Mesenchymal stem cell (in vitro differentiated cells and primary cell): ENCODE data around the gene RAD9B.
"Not testable (repeated sequence)": the region's sequence is repeated elsewhere in the genome, so short reads cannot be mapped to it uniquely, and the experiment has no call there.

Source experiments
- DNase-seq: peaks from one replicate; pipeline ENCODE4 v3.0.0-alpha.2; 2013
- H2AFZ ChIP-seq: one replicate; pipeline ENCODE4 v1.6.1; 2013; ENCODE audit warnings: low read depth, mild to moderate bottlenecking, control low read depth, inconsistent platforms, low read length, moderate library complexity
- H2AK5ac ChIP-seq: 2 replicates; pipeline ENCODE4 v1.6.1; 2013; ENCODE audit warnings: low read length, moderate library complexity, mild to moderate bottlenecking, inconsistent platforms; ENCODE audit not compliant: severe bottlenecking
- H2BK120ac ChIP-seq: one replicate; pipeline ENCODE4 v1.6.1; 2013; ENCODE audit warnings: low read depth, mild to moderate bottlenecking, inconsistent platforms, low read length, moderate library complexity
- H2BK12ac ChIP-seq, 2 experiments: one replicate each; pipeline ENCODE4 v1.6.1; 2013; ENCODE audit warnings: inconsistent platforms in 2 of 2, low read length in 2 of 2, mild to moderate bottlenecking in 2 of 2, moderate library complexity in 2 of 2, control low read depth in 1 of 2
- H2BK15ac ChIP-seq: one replicate; pipeline ENCODE4 v1.6.1; 2013; ENCODE audit warnings: mild to moderate bottlenecking, low read depth, inconsistent platforms; ENCODE audit not compliant: poor library complexity, severe bottlenecking
- H2BK5ac ChIP-seq: 2 replicates; pipeline ENCODE4 v1.6.1; 2013; ENCODE audit warnings: low read depth, mild to moderate bottlenecking, low read length, control low read depth, inconsistent platforms; ENCODE audit not compliant: poor library complexity, severe bottlenecking
- H3K14ac ChIP-seq, 2 experiments: one replicate each; pipeline ENCODE4 v1.6.1; 2013; ENCODE audit warnings: inconsistent platforms in 2 of 2, low read length in 2 of 2, control low read depth in 1 of 2, mild to moderate bottlenecking in 1 of 2, moderate library complexity in 1 of 2
- H3K18ac ChIP-seq, 2 experiments: one replicate each; pipeline ENCODE4 v1.6.1; 2013; ENCODE audit warnings: inconsistent platforms in 2 of 2, low read length in 2 of 2, control low read depth in 1 of 2, low read depth in 1 of 2, mild to moderate bottlenecking in 1 of 2
- H3K23ac ChIP-seq, 2 experiments: one replicate each; pipeline ENCODE4 v1.6.1; 2013; ENCODE audit warnings: inconsistent platforms in 2 of 2, low read length in 2 of 2, mild to moderate bottlenecking in 2 of 2, moderate library complexity in 2 of 2, control low read depth in 1 of 2
- H3K27ac ChIP-seq: 2 replicates; pipeline ENCODE4 v1.5.1; 2013; ENCODE audit warnings: mild to moderate bottlenecking, moderate library complexity, low read length, control low read depth, inconsistent platforms; ENCODE audit not compliant: poor library complexity, severe bottlenecking
- H3K27me3 ChIP-seq, 2 experiments: 2 replicates each; pipeline versions ENCODE4 v1.6.1 to v1.7.0; 2013; ENCODE audit warnings: low read length in 2 of 2, mild to moderate bottlenecking in 2 of 2, moderate library complexity in 2 of 2, control low read depth in 1 of 2, inconsistent platforms in 1 of 2; ENCODE audit not compliant: control insufficient read depth in 1 of 2, insufficient read depth in 1 of 2
- H3K36me3 ChIP-seq, 2 experiments: 2 replicates each; pipeline versions ENCODE4 v1.6.1 to v1.7.0; 2013; ENCODE audit warnings: low read length in 2 of 2, control low read depth in 1 of 2, inconsistent platforms in 1 of 2, low read depth in 1 of 2, mild to moderate bottlenecking in 1 of 2; ENCODE audit not compliant: insufficient read depth in 2 of 2, control insufficient read depth in 1 of 2
- H3K4ac ChIP-seq, 2 experiments: one replicate each; pipeline ENCODE4 v1.6.1; 2013; ENCODE audit warnings: inconsistent platforms in 2 of 2, low read length in 2 of 2, mild to moderate bottlenecking in 2 of 2, moderate library complexity in 2 of 2, control low read depth in 1 of 2, low read depth in 1 of 2
- H3K4me1 ChIP-seq: 2 replicates; pipeline ENCODE4 v1.6.1; 2013; ENCODE audit warnings: low read depth, low read length, control low read depth; ENCODE audit not compliant: control insufficient read depth, insufficient read depth
- H3K4me2 ChIP-seq: 2 replicates; pipeline ENCODE4 v1.6.1; 2013; ENCODE audit warnings: low read length, mild to moderate bottlenecking, inconsistent platforms; ENCODE audit not compliant: poor library complexity, severe bottlenecking
- H3K4me3 ChIP-seq, 2 experiments: 2 replicates each; pipeline versions ENCODE4 v1.5.1 to v1.7.0; 2013; ENCODE audit warnings: low read length in 2 of 2, mild to moderate bottlenecking in 2 of 2, control low read depth in 1 of 2, low read depth in 1 of 2; ENCODE audit not compliant: insufficient read depth in 1 of 2
- H3K79me1 ChIP-seq: replicated peaks from 2 replicates; pipeline ENCODE4 v1.6.1; 2013; ENCODE audit warnings: mild to moderate bottlenecking, control low read depth, low read length, inconsistent platforms; ENCODE audit not compliant: poor library complexity, severe bottlenecking
- H3K9ac ChIP-seq: 2 replicates; pipeline ENCODE4 v1.7.0; 2013; ENCODE audit warnings: mild to moderate bottlenecking, low read length, moderate library complexity
- H3K9me3 ChIP-seq: 2 replicates; pipeline ENCODE4 v1.7.0; 2013; ENCODE audit warnings: mild to moderate bottlenecking, low read length; ENCODE audit not compliant: control insufficient read depth
- H4K8ac ChIP-seq: one replicate; pipeline ENCODE4 v1.6.1; 2013; ENCODE audit warnings: inconsistent platforms, mild to moderate bottlenecking, low read length, moderate library complexity
- H4K91ac ChIP-seq: one replicate; pipeline ENCODE4 v1.6.1; 2013; ENCODE audit warnings: mild to moderate bottlenecking, low read length, inconsistent platforms
- WGBS: methylation state at CpG from one replicate; pipeline ENCODE4 v1.1.7; 2013; ENCODE audit warnings: mixed read lengths; 5-methylcytosine and 5-hydroxymethylcytosine counted together

RAD9B gene

DNA sequence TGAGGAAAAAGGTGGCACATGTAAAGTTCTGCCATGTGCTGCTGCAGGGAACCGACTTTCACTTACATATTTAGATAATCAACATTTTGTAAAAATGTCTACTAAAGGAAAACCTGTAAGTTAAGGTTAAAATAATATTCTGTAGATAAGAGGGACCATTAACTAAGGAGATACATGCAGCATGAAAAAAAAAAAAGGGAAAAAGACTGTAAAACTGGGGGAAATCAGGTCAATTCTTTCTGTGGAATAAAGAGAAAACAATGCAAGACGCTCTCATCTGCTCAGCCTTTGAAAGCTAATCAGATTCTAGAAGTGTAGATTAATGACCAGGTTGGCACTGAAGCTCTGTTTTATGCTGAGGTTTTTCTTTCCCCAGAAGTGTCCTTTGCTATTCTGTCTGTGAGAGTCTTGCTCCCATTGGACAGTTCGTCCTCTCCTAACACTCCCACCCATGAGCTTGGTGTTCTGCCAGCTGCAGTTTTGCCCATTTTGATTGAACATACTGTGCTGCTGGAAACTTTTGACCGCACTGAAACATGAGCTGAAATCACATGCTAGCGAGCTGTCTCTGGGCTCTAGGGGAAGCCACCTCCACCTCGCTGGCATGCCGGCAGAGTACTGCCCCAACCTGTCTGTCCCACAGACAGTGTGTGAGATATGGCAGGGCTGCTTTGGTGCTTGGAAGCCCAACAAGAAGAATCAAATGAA lies 41.3 kb downstream of the RAD9B start:
- Histone ChIP-seq H4K8ac (no peak overlapping the region), H3K23ac (no peak overlapping the region), H3K18ac (peak overlapping the region in 1 of 2 experiments; percentile 54), H2BK12ac (no peak overlapping the region), H4K91ac (no peak overlapping the region), H3K4me2 (no peak overlapping the region), H2AFZ (no peak overlapping the region), H3K27ac (no peak overlapping the region), H2BK15ac (no peak overlapping the region), H2BK120ac (no peak overlapping the region), H3K14ac (no peak overlapping the region), H2AK5ac (no peak overlapping the region), H3K9ac (peak overlapping the region; percentile 65), H3K4ac (no peak overlapping the region), H2BK5ac (no peak overlapping the region), H3K79me1 (peaks cover 22% of the 10 kb centered on the region), H3K9me3 (no peaks in the 10 kb centered on the region), H3K4me3 (peak overlapping the region in 1 of 2 experiments; percentile 19), H3K4me1 (peaks cover 4% of the 10 kb centered on the region), H3K36me3 (peaks cover 5 to 13% of the 10 kb centered on the region in 2 experiments), H3K27me3 (no peaks in the 10 kb centered on the region)
- 79% methylated on average over 6 of the region's 7 CpGs for WGBS
- peak; percentile 73 for DNase-seq

DNA sequence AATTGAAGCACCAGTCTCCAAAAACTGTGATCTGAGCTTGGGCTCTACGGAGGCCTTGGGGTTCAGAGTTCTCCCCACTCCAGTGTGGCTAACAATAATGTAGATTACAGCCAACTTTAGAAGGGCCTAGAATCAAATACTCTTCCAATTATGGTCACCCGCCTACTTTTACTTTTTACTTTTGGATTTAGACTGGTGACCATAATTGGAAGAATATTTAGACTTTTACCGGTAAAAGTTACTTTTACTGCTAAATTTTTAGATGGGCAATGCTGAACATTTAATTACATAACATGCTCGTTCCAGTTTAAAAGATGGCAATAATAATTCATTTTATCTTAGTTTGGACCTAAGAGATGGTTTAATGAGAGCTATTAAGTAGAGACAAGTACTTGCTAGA lies 41.8 kb downstream of the RAD9B start:
- Histone ChIP-seq H2AFZ (no peak overlapping the region), H3K4me2 (no peak overlapping the region), H3K14ac (no peak overlapping the region), H3K36me3 (peaks cover 3 to 8% of the 10 kb centered on the region in 2 experiments), H3K23ac (no peak overlapping the region), H3K9me3 (no peaks in the 10 kb centered on the region), H3K9ac (peak overlapping the region; percentile 65), H2BK120ac (no peak overlapping the region), H2BK15ac (no peak overlapping the region), H3K18ac (no peak overlapping the region), H3K4me1 (peaks cover 7% of the 10 kb centered on the region), H3K27me3 (no peaks in the 10 kb centered on the region), H3K79me1 (peaks cover 24% of the 10 kb centered on the region), H2BK5ac (no peak overlapping the region), H3K4me3 (peak overlapping the region in 1 of 2 experiments; percentile 19), H2BK12ac (no peak overlapping the region), H4K8ac (no peak overlapping the region), H3K4ac (no peak overlapping the region), H3K27ac (no peak overlapping the region), H4K91ac (no peak overlapping the region), H2AK5ac (no peak overlapping the region)
- WGBS: 100% methylated on average over 1 of the region's 4 CpGs
- DNase-seq: no peak

DNA sequence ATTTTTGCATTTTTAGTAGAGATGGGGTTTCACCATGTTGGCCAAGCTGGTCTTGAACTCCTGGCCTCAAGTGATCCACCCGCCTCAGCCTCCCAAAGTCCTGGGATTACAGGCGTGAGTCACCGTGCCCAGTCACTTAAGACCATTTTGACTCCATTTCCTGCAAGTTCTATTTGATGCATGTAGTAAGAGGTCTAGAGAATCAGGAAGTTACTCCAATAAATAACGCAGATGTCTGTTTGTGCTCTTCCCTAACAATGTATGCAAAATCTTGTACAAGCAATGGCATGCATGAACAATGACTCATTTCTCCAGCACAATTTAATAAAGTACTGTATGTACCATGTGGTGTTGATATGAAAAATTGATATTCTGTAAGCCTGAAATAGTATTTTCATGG lies 43.1 kb downstream of the RAD9B start:
- H3K27me3 ChIP-seq, H2BK5ac ChIP-seq, H2BK120ac ChIP-seq, H3K9ac ChIP-seq, H2AK5ac ChIP-seq, H4K91ac ChIP-seq, H3K4me2 ChIP-seq, H2BK12ac ChIP-seq, H2BK15ac ChIP-seq, H3K4ac ChIP-seq, H3K4me3 ChIP-seq, H3K14ac ChIP-seq, H4K8ac ChIP-seq, H3K18ac ChIP-seq, H3K4me1 ChIP-seq, H2AFZ ChIP-seq, H3K9me3 ChIP-seq, H3K23ac ChIP-seq, H3K36me3 ChIP-seq: not testable (repeated sequence)
- Histone ChIP-seq H3K79me1 (peaks cover 21% of the 10 kb centered on the region), H3K27ac (peak overlapping the region; percentile 40)
- DNase-seq: peak; percentile 96
- 0% methylated on average over 1 of the region's 4 CpGs for WGBS

DNA sequence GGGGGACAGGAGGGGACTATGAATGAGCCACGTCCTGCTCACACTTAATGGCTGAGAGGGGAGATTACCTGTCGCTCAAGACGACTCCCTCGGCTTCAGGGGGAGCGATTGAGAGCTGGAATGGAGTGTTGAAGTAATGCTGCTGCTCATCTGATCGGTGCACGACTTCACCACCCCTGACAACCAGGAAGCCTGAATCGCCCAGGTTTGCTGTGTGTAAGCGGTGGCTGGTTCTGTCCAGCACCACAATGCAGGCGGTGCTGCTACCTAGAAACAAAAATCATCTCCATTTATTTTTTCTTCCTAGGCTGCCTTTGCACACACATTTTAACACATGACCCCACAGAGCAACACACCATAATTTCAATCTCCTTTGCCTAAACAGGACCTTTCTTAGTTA lies 43.7 kb downstream of the RAD9B start:
- Histone ChIP-seq H3K4me1 (peaks cover 7% of the 10 kb centered on the region), H3K27ac (peak overlapping the region; percentile 81), H3K9ac (no peak overlapping the region), H2BK12ac (peak overlapping the region; percentile 80 to 98), H2AFZ (no peak overlapping the region), H2AK5ac (peak overlapping the region; percentile 58), H4K91ac (peak overlapping the region; percentile 87), H2BK120ac (peak overlapping the region; percentile 87), H3K27me3 (no peaks in the 10 kb centered on the region), H3K14ac (peak overlapping the region in 1 of 2 experiments; percentile 61), H3K79me1 (peaks cover 23% of the 10 kb centered on the region), H3K23ac (no peak overlapping the region), H3K9me3 (no peaks in the 10 kb centered on the region), H4K8ac (peak overlapping the region; percentile 70), H3K4me2 (no peak overlapping the region), H3K4ac (peak overlapping the region; percentile 73 to 96), H2BK15ac (peak overlapping the region; percentile 26), H3K18ac (peak overlapping the region; percentile 89 to 92), H2BK5ac (no peak overlapping the region), H3K4me3 (peak overlapping the region in 1 of 2 experiments; percentile 28), H3K36me3 (peaks cover 3 to 5% of the 10 kb centered on the region in 2 experiments)
- WGBS: 56% methylated on average over 9 of the region's 10 CpGs
- DNase-seq: no peak
